Ammon's horn (tissue), 1 donor: ENCODE results near the gene GFRA1.
"Not testable (repeated sequence)": the region's sequence is repeated elsewhere in the genome, so short reads cannot be mapped to it uniquely, and the experiment has no call there.

Source experiments
- DNase-seq: peaks from one replicate; pipeline ENCODE4 v3.0.0-alpha.2; 2016; ENCODE audit warnings: low spot score

GFRA1 gene

GRCh38 chr10:116195583-116195982, 77.4 kb downstream of the GFRA1 start:
- no peak for DNase-seq

- DNase-seq = no peak
Measured at GRCh38 chr10:116195039-116195438, 78.0 kb downstream of the GFRA1 start.

- no peak for DNase-seq
Measured at GRCh38 chr10:116194061-116194460, 78.9 kb downstream of the GFRA1 start.

GRCh38 chr10:116190883-116191282, 82.1 kb downstream of the GFRA1 start:
- DNase-seq = no peak

GRCh38 chr10:116186273-116186672, 86.7 kb downstream of the GFRA1 start:
- DNase-seq = no peak

- no peak for DNase-seq
Measured at GRCh38 chr10:116185199-116185867, 87.7 kb downstream of the GFRA1 start.

GRCh38 chr10:116184512-116184794, 88.6 kb downstream of the GFRA1 start:
- DNase-seq = no peak

GRCh38 chr10:116183733-116184511, 89.1 kb downstream of the GFRA1 start:
- DNase-seq = no peak

- no peak for DNase-seq
Measured at GRCh38 chr10:116182426-116182825, 90.6 kb downstream of the GFRA1 start.

- DNase-seq = no peak
Measured at GRCh38 chr10:116178086-116178605, 94.9 kb downstream of the GFRA1 start.

- DNase-seq = no peak
Measured at GRCh38 chr10:116175231-116175630, 97.8 kb downstream of the GFRA1 start.

- DNase-seq = no peak
Measured at GRCh38 chr10:116171505-116171904, 101.5 kb downstream of the GFRA1 start.

- no peak for DNase-seq
Measured at GRCh38 chr10:116170815-116171250, 102.2 kb downstream of the GFRA1 start.

GRCh38 chr10:116169782-116170445, 103.1 kb downstream of the GFRA1 start:
- no peak for DNase-seq

- DNase-seq = no peak
Measured at GRCh38 chr10:116168745-116169144, 104.3 kb downstream of the GFRA1 start.

- DNase-seq = no peak
Measured at GRCh38 chr10:116168329-116168728, 104.7 kb downstream of the GFRA1 start.

GRCh38 chr10:116165941-116166340, 107.1 kb downstream of the GFRA1 start:
- DNase-seq = not testable (repeated sequence)

- DNase-seq = peak; percentile 33
Measured at GRCh38 chr10:116164291-116164690, 108.7 kb downstream of the GFRA1 start.

- peak; percentile 31 for DNase-seq
Measured at GRCh38 chr10:116163333-116164131, 109.5 kb downstream of the GFRA1 start.

- no peak for DNase-seq
Measured at GRCh38 chr10:116162851-116163250, 110.2 kb downstream of the GFRA1 start.

- DNase-seq = no peak
Measured at GRCh38 chr10:116160271-116160670, 112.7 kb downstream of the GFRA1 start.

- DNase-seq = no peak
Measured at GRCh38 chr10:116159197-116159596, 113.8 kb downstream of the GFRA1 start.
